Esophagus (tissue), 2 donors: ENCODE measurements around the gene CYTIP. TPM values are rescaled to one million over a fixed set of nuclear protein-coding genes. Genes with fewer than 3 reads are reported as not detected.

Source experiments
- H3K27ac ChIP-seq, 2 donors: one replicate each; pipeline ENCODE4 v1.5.1; 2013; ENCODE audit warnings: low read depth in 2 of 2, mild to moderate bottlenecking in 2 of 2, inconsistent platforms in 1 of 2, low read length in 1 of 2, moderate library complexity in 1 of 2
- H3K27me3 ChIP-seq, 2 donors: one replicate each; pipeline ENCODE4 v1.6.1; 2013; ENCODE audit warnings: low read length in 2 of 2, control low read depth in 1 of 2, mild to moderate bottlenecking in 1 of 2; ENCODE audit not compliant: insufficient read depth in 2 of 2, control insufficient read depth in 1 of 2
- H3K36me3 ChIP-seq, 2 donors: one replicate each; pipeline ENCODE4 v1.6.1; 2013; ENCODE audit warnings: low read length in 1 of 2; ENCODE audit not compliant: control insufficient read depth in 2 of 2, insufficient read depth in 2 of 2
- H3K4me1 ChIP-seq, 2 donors: one replicate each; pipeline ENCODE4 v1.6.1; 2013; ENCODE audit warnings: low read length in 1 of 2; ENCODE audit not compliant: control insufficient read depth in 2 of 2, insufficient read depth in 2 of 2
- H3K4me3 ChIP-seq, 2 donors: one replicate each; pipeline ENCODE4 v1.5.1; 2013; ENCODE audit warnings: low read length in 2 of 2, mild to moderate bottlenecking in 2 of 2, low read depth in 1 of 2, moderate library complexity in 1 of 2
- H3K9me3 ChIP-seq, 2 donors: one replicate each; pipeline ENCODE4 v1.6.1; 2013; ENCODE audit warnings: mild to moderate bottlenecking in 2 of 2, low read depth in 1 of 2, low read length in 1 of 2, moderate library complexity in 1 of 2; ENCODE audit not compliant: control insufficient read depth in 2 of 2, insufficient read depth in 1 of 2
- WGBS, 2 donors: extraction: QIAGEN DNeasy Blood & Tissue Kit; methylation state at CpG; one replicate each; pipeline ENCODE4 v1.1.7; 2013; 5-methylcytosine and 5-hydroxymethylcytosine counted together
- polyA plus RNA-seq, 2 donors: library from polyadenylated mRNA; stranded (reverse); fragments of 200-250 nt; gene quantifications; one replicate each; pipeline ENCODE4 v1.2.3, GENCODE V29; 2013
- donor health status: healthy with polysubstance abuse.
- donor health status: Bipolar disorder and iron deficiency.

Gene CYTIP
- polyA plus RNA-seq, 2 donors = 1.4 to 1.6 TPM

- no peaks in the 10 kb centered on the region for H3K27me3 ChIP-seq
- H3K36me3 ChIP-seq = no peaks in the 10 kb centered on the region
- 90 to 93% methylated on average over 7 of the region's 7 CpGs for WGBS, 2 donors
- H3K27ac ChIP-seq = no peak overlapping the region
- no peak overlapping the region for H3K4me3 ChIP-seq
- no peaks in the 10 kb centered on the region for H3K9me3 ChIP-seq
- H3K4me1 ChIP-seq = no peaks in the 10 kb centered on the region
These were observed 35.5 kb upstream of the CYTIP start for GRCh38 chr2:157479081-157480027.

DNA sequence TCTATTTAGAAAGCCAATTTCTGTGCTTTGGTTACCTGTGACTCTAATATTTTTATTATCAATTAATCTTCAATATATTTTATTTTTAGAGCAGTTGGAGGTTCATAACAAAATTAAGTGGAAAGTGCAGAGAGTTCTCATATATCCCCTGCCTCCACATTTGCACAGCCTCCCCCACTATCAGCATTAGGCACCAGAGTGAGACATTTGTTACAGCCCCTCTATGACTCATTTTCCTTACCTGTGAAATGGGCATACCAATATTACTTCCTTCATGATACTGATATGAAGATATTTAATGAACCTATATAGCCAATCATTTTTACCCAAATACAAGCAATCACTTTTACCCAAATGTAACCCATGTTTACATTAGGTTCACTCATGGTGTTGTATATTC is 34.0 kb upstream of the CYTIP start:
- Histone ChIP-seq H3K4me1 (no peaks in the 10 kb centered on the region), H3K9me3 (no peaks in the 10 kb centered on the region), H3K4me3 (no peak overlapping the region), H3K27me3 (no peaks in the 10 kb centered on the region), H3K27ac (no peak overlapping the region), H3K36me3 (no peaks in the 10 kb centered on the region)

DNA sequence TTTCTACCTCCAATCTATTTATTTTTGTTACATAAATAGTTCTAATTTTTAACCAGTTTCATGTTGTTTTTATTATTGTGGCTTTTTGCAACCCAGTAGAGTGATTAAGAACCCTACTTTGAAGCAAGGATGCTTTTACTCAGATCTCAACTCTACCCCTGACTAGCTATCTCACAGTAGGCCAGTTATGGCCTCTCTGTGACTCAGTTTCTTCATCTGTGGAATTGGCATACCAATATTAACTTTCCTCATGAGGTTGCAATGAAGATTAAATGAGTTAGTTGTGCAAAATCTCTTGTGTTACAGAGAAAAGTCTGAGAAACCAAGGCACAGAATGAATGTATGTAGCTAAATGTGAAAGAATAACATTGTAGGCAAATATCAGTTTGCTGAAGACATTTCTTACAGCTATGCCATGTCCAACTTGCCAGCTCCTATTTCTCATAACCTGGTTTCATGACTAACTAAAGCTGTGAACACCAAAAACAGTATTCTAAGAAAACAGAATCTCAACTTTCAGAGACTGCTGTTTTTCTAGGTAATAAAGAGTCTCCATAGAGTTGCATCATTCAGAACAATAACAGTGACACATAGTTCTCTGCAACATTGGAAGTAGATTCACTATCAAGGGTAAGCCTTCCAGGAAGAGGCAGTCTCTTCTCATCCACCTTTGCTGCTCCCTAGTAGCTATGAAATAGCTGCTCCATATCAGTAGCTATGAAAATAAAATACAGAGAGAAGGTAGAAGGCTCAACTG is 33.2 kb upstream of the CYTIP start:
- no peaks in the 10 kb centered on the region for H3K36me3 ChIP-seq
- H3K27ac ChIP-seq = no peak overlapping the region
- H3K4me3 ChIP-seq = no peak overlapping the region
- H3K27me3 ChIP-seq = no peaks in the 10 kb centered on the region
- H3K9me3 ChIP-seq = no peaks in the 10 kb centered on the region
- no peaks in the 10 kb centered on the region for H3K4me1 ChIP-seq

DNA sequence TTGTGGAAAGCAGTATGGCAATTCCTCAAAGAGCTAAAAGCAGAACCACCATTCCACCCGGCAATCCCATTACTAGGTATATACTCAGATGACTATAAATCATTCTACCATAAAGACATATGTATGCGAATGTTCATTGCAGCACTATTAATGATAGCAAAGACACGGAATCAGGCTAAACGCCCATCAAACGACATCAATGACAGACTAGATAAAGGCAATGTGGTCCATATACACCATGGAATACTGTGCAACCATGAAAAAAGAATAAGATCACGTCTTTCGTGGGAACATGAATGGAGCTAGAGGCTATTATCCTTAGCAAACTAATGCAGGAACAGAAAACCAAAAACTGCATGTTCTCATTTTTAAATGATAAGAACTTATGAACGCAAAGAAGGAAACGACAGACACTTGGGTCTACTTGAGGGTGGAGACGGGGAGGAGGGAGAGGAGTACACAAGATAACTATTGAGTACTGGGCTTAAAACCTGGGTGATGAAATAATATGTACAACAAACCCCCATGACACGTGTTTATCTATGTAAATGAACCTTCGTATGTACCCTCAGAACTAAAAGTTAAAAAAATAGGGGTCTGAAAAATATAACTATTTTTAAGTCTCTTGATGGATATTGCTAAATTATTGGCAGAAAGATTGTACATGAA is 32.0 kb upstream of the CYTIP start:
- Histone ChIP-seq H3K4me3 (no peak overlapping the region), H3K4me1 (no peaks in the 10 kb centered on the region), H3K36me3 (no peaks in the 10 kb centered on the region), H3K27me3 (no peaks in the 10 kb centered on the region), H3K27ac (no peak overlapping the region), H3K9me3 (no peaks in the 10 kb centered on the region)
- WGBS, 2 donors = 91 to 94% methylated on average over 12 of the region's 12 CpGs

DNA sequence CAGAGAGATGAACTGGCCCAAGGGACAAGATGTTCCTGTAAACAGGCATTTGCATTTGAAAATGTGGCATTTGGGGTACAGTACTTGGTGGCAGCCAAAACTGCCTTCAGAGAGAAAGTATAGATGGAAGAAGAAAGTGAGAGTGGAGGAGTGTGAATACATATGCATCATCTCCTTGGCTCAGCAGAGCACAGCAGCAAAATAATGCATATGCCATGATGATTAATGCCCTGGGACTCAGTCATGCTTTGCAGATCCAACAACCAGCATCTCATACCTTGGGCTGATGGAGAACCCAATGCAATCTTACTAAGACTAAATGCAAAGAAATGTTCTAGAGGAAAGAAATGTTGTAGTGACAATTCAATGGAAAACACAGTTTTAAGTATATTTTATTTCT is 29.7 kb upstream of the CYTIP start:
- no peak overlapping the region for H3K27ac ChIP-seq
- no peak overlapping the region for H3K4me3 ChIP-seq
- H3K27me3 ChIP-seq = no peaks in the 10 kb centered on the region
- H3K36me3 ChIP-seq = no peaks in the 10 kb centered on the region
- no peaks in the 10 kb centered on the region for H3K4me1 ChIP-seq
- H3K9me3 ChIP-seq = no peaks in the 10 kb centered on the region

- WGBS, 2 donors = 87% methylated on average over 3 of the region's 3 CpGs
- H3K27ac ChIP-seq = no peak overlapping the region
- H3K4me1 ChIP-seq = no peaks in the 10 kb centered on the region
- no peak overlapping the region for H3K4me3 ChIP-seq
- H3K9me3 ChIP-seq = no peaks in the 10 kb centered on the region
- no peaks in the 10 kb centered on the region for H3K27me3 ChIP-seq
- H3K36me3 ChIP-seq = no peaks in the 10 kb centered on the region
These were observed 27.2 kb upstream of the CYTIP start for GRCh38 chr2:157471078-157471477.

GRCh38 chr2:157470321-157470720 is 26.4 kb upstream of the CYTIP start:
- no peaks in the 10 kb centered on the region for H3K27me3 ChIP-seq
- H3K4me3 ChIP-seq = no peak overlapping the region
- no peak overlapping the region for H3K27ac ChIP-seq
- H3K9me3 ChIP-seq = no peaks in the 10 kb centered on the region
- H3K36me3 ChIP-seq = no peaks in the 10 kb centered on the region
- H3K4me1 ChIP-seq = no peaks in the 10 kb centered on the region

DNA sequence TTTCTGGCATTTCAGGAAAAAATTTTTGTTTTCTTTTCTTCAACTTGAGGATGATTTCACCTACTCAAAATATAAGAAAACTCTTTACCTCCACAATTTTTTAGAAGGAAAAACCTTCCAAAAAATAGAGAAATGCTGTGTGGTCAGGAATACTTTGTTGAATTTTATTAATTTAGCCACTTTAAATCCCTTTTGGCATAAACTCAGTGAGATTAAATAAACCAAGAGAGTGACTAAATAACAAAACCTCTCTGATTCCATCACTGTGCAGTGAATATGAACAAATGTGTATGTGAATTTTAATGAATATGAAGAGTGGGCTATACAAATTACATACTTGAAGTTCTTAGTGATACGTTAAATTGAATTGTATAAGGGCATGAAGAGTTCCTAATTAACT is 25.8 kb upstream of the CYTIP start:
- Histone ChIP-seq H3K27ac (no peak overlapping the region), H3K27me3 (no peaks in the 10 kb centered on the region), H3K4me3 (no peak overlapping the region), H3K9me3 (no peaks in the 10 kb centered on the region), H3K36me3 (no peaks in the 10 kb centered on the region), H3K4me1 (no peaks in the 10 kb centered on the region)
- 53 to 61% methylated on average over 1 of the region's 1 CpG for WGBS, 2 donors

DNA sequence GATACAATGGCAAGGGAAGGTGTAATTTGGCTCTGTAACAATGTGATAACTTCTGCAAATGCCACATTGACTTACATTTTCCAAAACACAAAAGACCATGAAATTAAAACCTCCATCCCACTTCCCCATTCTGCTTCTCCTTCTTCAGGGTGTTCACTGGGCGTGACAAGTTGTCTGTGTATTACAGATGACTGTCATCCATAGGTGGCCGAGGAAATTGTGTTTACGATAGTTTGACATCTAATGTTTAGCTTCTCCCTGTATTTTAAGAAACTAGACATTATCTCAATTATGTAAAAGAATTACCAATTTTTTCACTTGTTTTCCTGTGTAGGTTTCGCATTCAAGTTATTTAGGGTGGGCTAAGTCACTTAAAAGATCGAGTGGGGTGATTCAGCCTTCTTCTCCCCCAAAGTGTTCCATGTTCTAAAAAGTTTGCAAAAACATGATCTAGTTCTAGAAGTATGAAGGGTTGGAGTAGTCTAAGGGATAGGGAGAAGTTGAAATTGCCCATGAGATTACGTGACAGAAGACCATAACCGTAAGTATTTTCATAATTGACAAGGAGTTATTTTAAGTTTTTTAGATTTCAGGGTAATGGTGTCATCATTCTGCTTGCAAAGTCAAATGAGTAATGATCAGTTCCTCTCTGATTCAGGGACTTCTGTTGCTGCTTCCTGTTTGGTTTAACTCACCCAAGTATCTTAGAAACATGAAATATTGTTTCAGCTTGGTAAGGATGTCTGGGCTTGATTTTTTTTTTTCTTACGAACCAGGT is 25.2 kb upstream of the CYTIP start:
- WGBS, 2 donors = 59 to 61% methylated on average over 8 of the region's 8 CpGs
- H3K4me1 ChIP-seq = no peaks in the 10 kb centered on the region
- no peaks in the 10 kb centered on the region for H3K9me3 ChIP-seq
- H3K36me3 ChIP-seq = no peaks in the 10 kb centered on the region
- no peaks in the 10 kb centered on the region for H3K27me3 ChIP-seq
- no peak overlapping the region for H3K4me3 ChIP-seq
- no peak overlapping the region for H3K27ac ChIP-seq
